Panc1 (cell line): Measurements from ENCODE around the gene AGAP1.

Source experiments
- POLR2AphosphoS5 ChIP-seq: IDR thresholded peaks from 2 replicates; pipeline ENCODE4 v1.6.1; 2012; ENCODE audit warnings: mild to moderate bottlenecking, low read depth, low read length, moderate library complexity
- SIN3A ChIP-seq: IDR thresholded peaks from 2 replicates; pipeline ENCODE4 v1.6.1; 2012; ENCODE audit warnings: low read depth, mild to moderate bottlenecking, low read length, moderate library complexity, borderline replicate concordance; ENCODE audit not compliant: insufficient read depth
- TF ChIP-seq, protein P1 (sequence below): fragments of 450-650 bp; IDR thresholded peaks from 2 replicates; pipeline ENCODE4 v1.5.1; 2017; ENCODE audit warnings: mild to moderate bottlenecking
- TF ChIP-seq, protein P2 (sequence below), 2 experiments: IDR thresholded peaks; 2 replicates each; pipeline ENCODE4 v1.6.1; 2011 to 2012; ENCODE audit warnings: low read depth in 2 of 2, control low read depth in 1 of 2, low read length in 1 of 2, mild to moderate bottlenecking in 1 of 2, moderate library complexity in 1 of 2; ENCODE audit not compliant: insufficient read depth in 1 of 2

DNA sequence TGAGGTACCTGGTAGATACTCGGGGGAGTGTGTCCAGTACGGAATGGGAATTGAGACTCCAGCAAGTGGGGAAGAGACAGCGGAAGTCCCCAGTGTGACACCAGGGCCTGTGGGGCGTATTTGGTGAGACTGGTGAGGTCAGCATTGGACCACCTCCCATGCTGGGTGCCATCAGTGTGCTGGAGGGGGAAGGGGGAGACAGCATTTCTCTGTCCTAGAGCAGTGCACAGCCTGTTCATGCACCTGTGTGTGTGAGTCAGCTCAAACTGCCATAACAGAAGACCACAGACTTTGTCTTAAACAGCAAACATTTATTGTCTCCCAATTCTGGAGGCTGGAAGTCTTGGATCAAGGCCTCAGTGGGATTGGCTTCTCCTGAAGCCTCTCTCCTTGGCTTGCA is 372.5 kb downstream of the AGAP1 start:
- TF ChIP-seq, protein P1, sequence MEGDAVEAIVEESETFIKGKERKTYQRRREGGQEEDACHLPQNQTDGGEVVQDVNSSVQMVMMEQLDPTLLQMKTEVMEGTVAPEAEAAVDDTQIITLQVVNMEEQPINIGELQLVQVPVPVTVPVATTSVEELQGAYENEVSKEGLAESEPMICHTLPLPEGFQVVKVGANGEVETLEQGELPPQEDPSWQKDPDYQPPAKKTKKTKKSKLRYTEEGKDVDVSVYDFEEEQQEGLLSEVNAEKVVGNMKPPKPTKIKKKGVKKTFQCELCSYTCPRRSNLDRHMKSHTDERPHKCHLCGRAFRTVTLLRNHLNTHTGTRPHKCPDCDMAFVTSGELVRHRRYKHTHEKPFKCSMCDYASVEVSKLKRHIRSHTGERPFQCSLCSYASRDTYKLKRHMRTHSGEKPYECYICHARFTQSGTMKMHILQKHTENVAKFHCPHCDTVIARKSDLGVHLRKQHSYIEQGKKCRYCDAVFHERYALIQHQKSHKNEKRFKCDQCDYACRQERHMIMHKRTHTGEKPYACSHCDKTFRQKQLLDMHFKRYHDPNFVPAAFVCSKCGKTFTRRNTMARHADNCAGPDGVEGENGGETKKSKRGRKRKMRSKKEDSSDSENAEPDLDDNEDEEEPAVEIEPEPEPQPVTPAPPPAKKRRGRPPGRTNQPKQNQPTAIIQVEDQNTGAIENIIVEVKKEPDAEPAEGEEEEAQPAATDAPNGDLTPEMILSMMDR: no peak
- TF ChIP-seq POLR2AphosphoS5 (no peak), SIN3A (no peak)
- TF ChIP-seq, protein P2, sequence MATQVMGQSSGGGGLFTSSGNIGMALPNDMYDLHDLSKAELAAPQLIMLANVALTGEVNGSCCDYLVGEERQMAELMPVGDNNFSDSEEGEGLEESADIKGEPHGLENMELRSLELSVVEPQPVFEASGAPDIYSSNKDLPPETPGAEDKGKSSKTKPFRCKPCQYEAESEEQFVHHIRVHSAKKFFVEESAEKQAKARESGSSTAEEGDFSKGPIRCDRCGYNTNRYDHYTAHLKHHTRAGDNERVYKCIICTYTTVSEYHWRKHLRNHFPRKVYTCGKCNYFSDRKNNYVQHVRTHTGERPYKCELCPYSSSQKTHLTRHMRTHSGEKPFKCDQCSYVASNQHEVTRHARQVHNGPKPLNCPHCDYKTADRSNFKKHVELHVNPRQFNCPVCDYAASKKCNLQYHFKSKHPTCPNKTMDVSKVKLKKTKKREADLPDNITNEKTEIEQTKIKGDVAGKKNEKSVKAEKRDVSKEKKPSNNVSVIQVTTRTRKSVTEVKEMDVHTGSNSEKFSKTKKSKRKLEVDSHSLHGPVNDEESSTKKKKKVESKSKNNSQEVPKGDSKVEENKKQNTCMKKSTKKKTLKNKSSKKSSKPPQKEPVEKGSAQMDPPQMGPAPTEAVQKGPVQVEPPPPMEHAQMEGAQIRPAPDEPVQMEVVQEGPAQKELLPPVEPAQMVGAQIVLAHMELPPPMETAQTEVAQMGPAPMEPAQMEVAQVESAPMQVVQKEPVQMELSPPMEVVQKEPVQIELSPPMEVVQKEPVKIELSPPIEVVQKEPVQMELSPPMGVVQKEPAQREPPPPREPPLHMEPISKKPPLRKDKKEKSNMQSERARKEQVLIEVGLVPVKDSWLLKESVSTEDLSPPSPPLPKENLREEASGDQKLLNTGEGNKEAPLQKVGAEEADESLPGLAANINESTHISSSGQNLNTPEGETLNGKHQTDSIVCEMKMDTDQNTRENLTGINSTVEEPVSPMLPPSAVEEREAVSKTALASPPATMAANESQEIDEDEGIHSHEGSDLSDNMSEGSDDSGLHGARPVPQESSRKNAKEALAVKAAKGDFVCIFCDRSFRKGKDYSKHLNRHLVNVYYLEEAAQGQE (IDR thresholded peaks at IDR 0.05; ENCODE audit: insufficient read depth in 1 of 2, low read depth in 2 of 2, low read length in 1 of 2): no peak
